H1 (cell line): ENCODE data around the gene AGFG2. TPM values are rescaled to one million over a fixed set of nuclear protein-coding genes. Genes with fewer than 3 reads are reported as not detected.

ENCODE experiments used
- CTCF ChIA-PET: fragments of 300-600 bp; sonication (Branson Sonifier 250); formaldehyde crosslinking; loops from one replicate; lab custom pipeline; 2021; ENCODE audit not compliant: partially characterized antibody; lab: Charles Lee
- POLR2A ChIA-PET: fragments of 300-600 bp; sonication (Branson Sonifier 250); formaldehyde crosslinking; loops from one replicate; lab custom pipeline; 2021; ENCODE audit warnings: inconsistent platforms; ENCODE audit not compliant: partially characterized antibody; lab: Charles Lee
- DNase-seq, 2 experiments: peaks; one replicate each; pipeline versions ENCODE4 v3.0.0 to v3.0.0-alpha.2; 2010 to 2022; ENCODE audit warnings: low spot score in 2 of 2, low read depth in 1 of 2, mixed read lengths in 1 of 2
- FAIRE-seq: peaks from 2 replicates; lab custom pipeline; 2011; peaks lifted over from hg19 to GRCh38; lab: Jason Lieb, UNC
- H2AFZ ChIP-seq: 2 replicates; pipeline ENCODE4 v1.8.1; 2012; ENCODE audit warnings: low read length, inconsistent platforms
- H2AK5ac ChIP-seq: 2 replicates; pipeline ENCODE4 v1.6.1; 2013; ENCODE audit warnings: low read depth, low read length
- H2BK120ac ChIP-seq: replicated peaks from 2 replicates; pipeline ENCODE3; 2013; ENCODE audit warnings: low read depth, low read length, inconsistent platforms
- H2BK12ac ChIP-seq: 2 replicates; pipeline ENCODE4 v1.6.1; 2013; ENCODE audit warnings: low read depth, low read length
- H2BK15ac ChIP-seq: 2 replicates; pipeline ENCODE4 v1.6.1; 2013; ENCODE audit warnings: low read length
- H2BK20ac ChIP-seq: 2 replicates; pipeline ENCODE4 v1.6.1; 2013; ENCODE audit warnings: low read length
- H2BK5ac ChIP-seq: 2 replicates; pipeline ENCODE4 v1.6.1; 2013; ENCODE audit warnings: low read depth, low read length
- H3K14ac ChIP-seq: 2 replicates; pipeline ENCODE4 v1.6.1; 2013; ENCODE audit warnings: inconsistent platforms; ENCODE audit not compliant: insufficient read length
- H3K18ac ChIP-seq: 2 replicates; pipeline ENCODE4 v1.6.1; 2013; ENCODE audit warnings: low read length; ENCODE audit errors: extremely low read depth
- H3K23ac ChIP-seq: 2 replicates; pipeline ENCODE4 v1.6.1; 2013; ENCODE audit warnings: inconsistent platforms; ENCODE audit not compliant: insufficient read length
- H3K23me2 ChIP-seq: 2 replicates; pipeline ENCODE4 v1.6.1; 2013; ENCODE audit warnings: low read depth, low read length
- H3K27ac ChIP-seq: 2 replicates; pipeline ENCODE4 v1.6.1; 2011; ENCODE audit warnings: low read depth, low read length, inconsistent platforms
- H3K27me3 ChIP-seq, 4 experiments: replicated peaks in 1 of 4; 1 replicate in 1 of 4; 2 replicates in 3 of 4; pipeline versions ENCODE4 v1.6.1 to v1.8.1; 2011 to 2013; ENCODE audit warnings: low read length in 3 of 4, mild to moderate bottlenecking in 3 of 4, inconsistent platforms in 2 of 4, mixed read lengths in 2 of 4, moderate library complexity in 1 of 4; ENCODE audit not compliant: control insufficient read depth in 3 of 4, insufficient read depth in 3 of 4; ENCODE audit errors: extremely low read depth in 1 of 4
- H3K36me3 ChIP-seq, 4 experiments: 2 replicates each; pipeline versions ENCODE4 v1.6.1 to v1.8.1; 2011 to 2013; ENCODE audit warnings: mild to moderate bottlenecking in 4 of 4, low read length in 3 of 4, moderate library complexity in 2 of 4, control low read depth in 1 of 4, inconsistent platforms in 1 of 4; ENCODE audit not compliant: insufficient read depth in 4 of 4, control insufficient read depth in 2 of 4
- H3K4ac ChIP-seq: replicated peaks from 2 replicates; pipeline ENCODE3; 2013; ENCODE audit warnings: low read length, low read depth, mixed read lengths, inconsistent platforms; ENCODE audit not compliant: insufficient read length
- H3K4me1 ChIP-seq, 4 experiments: replicated peaks in 1 of 4; 1 replicate in 1 of 4; 2 replicates in 3 of 4; pipeline versions ENCODE4 v1.6.1 to v1.8.1; 2011 to 2013; ENCODE audit warnings: low read length in 3 of 4, inconsistent platforms in 2 of 4, mixed read lengths in 1 of 4; ENCODE audit not compliant: insufficient read depth in 4 of 4, control insufficient read depth in 3 of 4
- H3K4me2 ChIP-seq, 2 experiments: 2 replicates each; pipeline versions ENCODE4 v1.6.1 to v1.8.1; 2011 to 2013; ENCODE audit warnings: low read depth in 2 of 2, low read length in 2 of 2, control low read depth in 1 of 2, inconsistent platforms in 1 of 2, mild to moderate bottlenecking in 1 of 2; ENCODE audit not compliant: insufficient read depth in 1 of 2
- H3K4me3 ChIP-seq, 4 experiments: fragments of 200-600, 300-600 bp in 1 of 4; sonication (generic), shearing (Covaris generic), sonication (Bioruptor Twin) in 1 of 4; 2 replicates each; pipeline versions ENCODE4 v1.5.1 to v1.8.1; 2011 to 2016; ENCODE audit warnings: low read length in 4 of 4, low read depth in 3 of 4, control low read depth in 2 of 4, inconsistent platforms in 2 of 4, mild to moderate bottlenecking in 2 of 4, mixed read lengths in 1 of 4, moderate library complexity in 1 of 4; ENCODE audit not compliant: insufficient read depth in 2 of 4; ENCODE audit errors: extremely low read depth in 1 of 4
- H3K56ac ChIP-seq: replicated peaks from 2 replicates; pipeline ENCODE3; 2013; ENCODE audit warnings: low read depth, mild to moderate bottlenecking, mixed read lengths, low read length, inconsistent platforms; ENCODE audit not compliant: insufficient read length
- H3K79me1 ChIP-seq: 2 replicates; pipeline ENCODE4 v1.6.1; 2013; ENCODE audit warnings: low read depth, low read length, control low read depth
- H3K79me2 ChIP-seq, 2 experiments: 2 replicates each; pipeline versions ENCODE4 v1.6.1 to v1.8.1; 2012 to 2013; ENCODE audit warnings: low read length in 2 of 2, mild to moderate bottlenecking in 2 of 2, inconsistent platforms in 1 of 2; ENCODE audit not compliant: insufficient read depth in 2 of 2, control insufficient read depth in 1 of 2
- H3K9ac ChIP-seq, 4 experiments: replicated peaks in 1 of 4; 1 replicate in 1 of 4; 2 replicates in 3 of 4; pipeline versions ENCODE4 v1.6.1 to v1.8.1; 2011 to 2013; ENCODE audit warnings: low read depth in 3 of 4, low read length in 3 of 4, control low read depth in 2 of 4, mild to moderate bottlenecking in 2 of 4, moderate library complexity in 2 of 4, inconsistent platforms in 1 of 4; ENCODE audit errors: extremely low read depth in 1 of 4
- H3K9me3 ChIP-seq, 2 experiments: 2 replicates each; pipeline versions ENCODE4 v1.6.1 to v1.8.1; 2012 to 2013; ENCODE audit warnings: mild to moderate bottlenecking in 2 of 2, moderate library complexity in 2 of 2, control low read depth in 1 of 2, inconsistent platforms in 1 of 2, low read depth in 1 of 2, low read length in 1 of 2, mixed read lengths in 1 of 2; ENCODE audit not compliant: insufficient read depth in 2 of 2
- H4K20me1 ChIP-seq, 2 experiments: replicated peaks in 1 of 2; 2 replicates each; pipeline versions ENCODE3 to v1.8.1; 2011 to 2013; ENCODE audit warnings: inconsistent platforms in 2 of 2, low read length in 2 of 2, mild to moderate bottlenecking in 1 of 2; ENCODE audit not compliant: insufficient read depth in 2 of 2, control insufficient read depth in 1 of 2
- H4K5ac ChIP-seq: 2 replicates; pipeline ENCODE4 v1.6.1; 2013; ENCODE audit warnings: low read length, low read depth, mixed read lengths, inconsistent platforms; ENCODE audit not compliant: insufficient read length
- H4K8ac ChIP-seq: 2 replicates; pipeline ENCODE4 v1.8.0; 2013; ENCODE audit warnings: mild to moderate bottlenecking, moderate library complexity, low read length, inconsistent platforms; ENCODE audit not compliant: insufficient read depth; ENCODE audit errors: extremely low read depth
- H4K91ac ChIP-seq: replicated peaks from 2 replicates; pipeline ENCODE3; 2013; ENCODE audit warnings: low read length, mixed read lengths, inconsistent platforms; ENCODE audit not compliant: insufficient read length
- BCL11A ChIP-seq, 2 experiments: IDR thresholded peaks; one replicate each; pipeline ENCODE4 v1.6.1; 2011; ENCODE audit warnings: low read depth in 2 of 2, low read length in 2 of 2, mild to moderate bottlenecking in 2 of 2
- BRCA1 ChIP-seq: IDR thresholded peaks from 2 replicates; pipeline ENCODE4 v1.6.1; 2012; ENCODE audit warnings: low read depth, low read length, improper control_type of control experiment
- CTBP2 ChIP-seq: IDR thresholded peaks from 2 replicates; pipeline ENCODE4 v1.7.0; 2011; ENCODE audit warnings: borderline replicate concordance, mild to moderate bottlenecking, moderate library complexity, mixed read lengths, low read length; ENCODE audit not compliant: insufficient read depth, insufficient read length
- EP300 ChIP-seq, 2 experiments: IDR thresholded peaks; 1 replicate in 1 of 2; 2 replicates in 1 of 2; pipeline ENCODE4 v1.6.1; 2011 to 2012; ENCODE audit warnings: low read depth in 2 of 2, low read length in 2 of 2, mild to moderate bottlenecking in 2 of 2, borderline replicate concordance in 1 of 2, inconsistent platforms in 1 of 2, moderate library complexity in 1 of 2
- FOSL1 ChIP-seq: IDR thresholded peaks from 2 replicates; pipeline ENCODE4 v1.6.1; 2011; ENCODE audit warnings: mild to moderate bottlenecking, low read depth, low read length, moderate library complexity; ENCODE audit not compliant: insufficient read depth
- HDAC6 ChIP-seq: IDR thresholded peaks from one replicate; pipeline ENCODE4 v1.7.1; 2012; ENCODE audit warnings: low read depth, mild to moderate bottlenecking, inconsistent platforms, low read length, moderate library complexity
- SUZ12 ChIP-seq: fragments of 200-600 bp; sonication (generic); IDR thresholded peaks from 2 replicates; pipeline ENCODE4 v1.6.1; 2012; ENCODE audit warnings: mild to moderate bottlenecking, inconsistent platforms, low read length, moderate library complexity, mixed read lengths
- WGBS, 2 experiments: shearing (Covaris generic) in 1 of 2; methylation state at CpG; one replicate each; pipeline versions ENCODE4 v1.1.6 to v1.1.7; 2013 to 2015; ENCODE audit warnings: low lambda C conversion rate in 2 of 2, mixed read lengths in 2 of 2, inconsistent platforms in 1 of 2, low coverage in 1 of 2, missing lambda C conversion rate in 1 of 2; ENCODE audit not compliant: insufficient replicate concordance in 2 of 2, insufficient coverage in 1 of 2, insufficient read length in 1 of 2; ENCODE audit errors: extremely low coverage in 1 of 2, missing lambda C conversion rate in 1 of 2; 5-methylcytosine and 5-hydroxymethylcytosine counted together
- polyA plus RNA-seq, 7 experiments: library from polyadenylated mRNA; depleted of rRNA in 3 of 7; stranded (reverse) in 5 of 7; unstranded in 2 of 7; fragments of >200 nt in 5 of 7; fragments of 200-250 nt in 2 of 7; gene quantifications; 1 replicate in 5 of 7; 2 replicates in 1 of 7; 4 replicates in 1 of 7; pipeline versions ENCODE4 v1.2.1 to v1.2.3, GENCODE V29; 2011 to 2013; ENCODE audit warnings: missing spikeins in 2 of 7, mixed read lengths in 2 of 7
- total RNA-seq: library from RNA; stranded (reverse); fragmentation: NEBNext Ultra II Directional; extraction: Animal tissue kit (Norgen Biotek cat#: 25700); gene quantifications from 2 replicates; pipeline ENCODE4 v1.2.1, GENCODE V29; 2021
- TF ChIP-seq, protein P1 (sequence below): IDR thresholded peaks from 2 replicates; pipeline ENCODE4 v1.6.1; 2011; ENCODE audit warnings: low read length, improper control_type of control experiment

AGFG2 gene
- total and polyA plus RNA-seq, 2 of the 8 experiments (the other 6 are each of a cell fraction or from before 2014, with no cell fraction given) = 7.6 to 11.2 TPM

DNA sequence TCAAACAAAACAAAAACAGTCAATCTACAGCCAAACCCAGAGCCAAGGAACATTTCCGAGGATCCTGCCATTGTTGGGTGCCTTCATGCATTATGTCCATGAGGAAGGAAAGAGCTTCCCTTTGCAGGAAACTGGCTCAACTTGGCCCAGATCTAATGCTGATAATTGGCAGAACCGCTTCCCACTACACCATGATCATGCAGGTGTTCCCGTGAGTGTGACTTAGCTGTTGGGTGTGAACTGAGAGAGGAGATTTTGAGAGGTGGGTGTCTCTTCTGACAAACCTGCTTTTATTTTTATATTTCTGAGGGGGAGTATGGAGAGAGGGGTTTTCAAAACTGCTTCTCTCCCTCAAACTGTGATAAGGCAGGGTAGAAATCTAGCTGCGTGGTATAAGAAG lies 20.1 kb downstream of the AGFG2 start:
- TF ChIP-seq, protein P1, sequence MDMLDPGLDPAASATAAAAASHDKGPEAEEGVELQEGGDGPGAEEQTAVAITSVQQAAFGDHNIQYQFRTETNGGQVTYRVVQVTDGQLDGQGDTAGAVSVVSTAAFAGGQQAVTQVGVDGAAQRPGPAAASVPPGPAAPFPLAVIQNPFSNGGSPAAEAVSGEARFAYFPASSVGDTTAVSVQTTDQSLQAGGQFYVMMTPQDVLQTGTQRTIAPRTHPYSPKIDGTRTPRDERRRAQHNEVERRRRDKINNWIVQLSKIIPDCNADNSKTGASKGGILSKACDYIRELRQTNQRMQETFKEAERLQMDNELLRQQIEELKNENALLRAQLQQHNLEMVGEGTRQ = no peak
- TF ChIP-seq BRCA1 (no peak), CTBP2 (no peak), BCL11A (IDR thresholded peaks at IDR 0.05; ENCODE audit: low read depth in 2 of 2, low read length in 2 of 2) (no peak), FOSL1 (no peak), HDAC6 (no peak), SUZ12 (no peak), EP300 (IDR thresholded peaks at IDR 0.05; ENCODE audit: borderline replicate concordance in 1 of 2, low read depth in 2 of 2, low read length in 2 of 2) (no peak)
- Histone ChIP-seq H4K5ac (no peak overlapping the region), H3K4me2 (no peak overlapping the region), H3K27ac (no peak overlapping the region), H3K18ac (no peak overlapping the region), H4K20me1 (peaks cover 0 to 2% of the 10 kb centered on the region in 2 experiments), H4K8ac (no peak overlapping the region), H3K79me2 (no peaks in the 10 kb centered on the region), H3K27me3 (no peaks in the 10 kb centered on the region), H3K4me1 (peaks cover 0 to 2% (median 2%) of the 10 kb centered on the region in 4 experiments; a peak in 5 of 7 replicates), H3K36me3 (peaks cover 4 to 9% (median 7%) of the 10 kb centered on the region in 4 experiments; a peak in 4 of 8 replicates), H3K23me2 (no peaks in the 10 kb centered on the region), H3K23ac (no peak overlapping the region), H2BK15ac (no peak overlapping the region), H2BK120ac (no peak overlapping the region), H2AFZ (no peak overlapping the region), H3K4me3 (no peak overlapping the region), H3K14ac (no peak overlapping the region), H2BK20ac (no peak overlapping the region), H4K91ac (no peak overlapping the region), H3K4ac (no peak overlapping the region), H2AK5ac (no peak overlapping the region), H2BK12ac (no peak overlapping the region), H2BK5ac (no peak overlapping the region), H3K56ac (no peak overlapping the region), H3K9ac (no peak overlapping the region), H3K9me3 (no peaks in the 10 kb centered on the region), H3K79me1 (no peaks in the 10 kb centered on the region)
- no peak for FAIRE-seq
- ChIA-PET CTCF (interaction anchor here (0.6 to 12.7 kb wide), 36 partner anchors 8 to 762 kb away, joined by 3 to 341 read pairs (median 4); partner anchors contain the start of genes AGFG2, FBXO24, LRCH4 and NYAP1), POLR2A (interaction anchor here (0.6 to 2.4 kb wide), 14 partner anchors 10 to 140 kb away, joined by 3 to 12 read pairs (median 4); partner anchors contain the start of genes FBXO24, LRCH4, MEPCE and ZCWPW1)
- WGBS, 2 experiments = 91% methylated on average over 4 of the region's 4 CpGs; no CpG with 5 or more reads in 1 of the 2 experiments
- no peak for DNase-seq
